ACC112 (cell line): Measurements from ENCODE around the gene SUGP1.
"Not testable (repeated sequence)": the region's sequence is repeated elsewhere in the genome, so short reads cannot be mapped to it uniquely, and the experiment has no call there.

Experiments used
- H2AFZ ChIP-seq: fragments of 200-600 bp; sonication (generic); one replicate; pipeline ENCODE4 v1.6.0; 2017; ENCODE audit warnings: antibody characterized with exemption, low read length; ENCODE audit not compliant: unreplicated experiment
- H3K27ac ChIP-seq: fragments of 200-600 bp; sonication (generic); 2 replicates; pipeline ENCODE4 v1.5.1; 2014; ENCODE audit warnings: low read depth, mild to moderate bottlenecking, antibody characterized with exemption, low read length, moderate library complexity
- H3K27me3 ChIP-seq: fragments of 200-600 bp; sonication (generic); 2 replicates; pipeline ENCODE4 v1.6.1; 2014; ENCODE audit warnings: mild to moderate bottlenecking, antibody characterized with exemption, low read length, moderate library complexity, mixed read lengths; ENCODE audit not compliant: insufficient read depth
- H3K36me3 ChIP-seq: fragments of 200-600 bp; sonication (generic); 2 replicates; pipeline ENCODE4 v1.6.1; 2016; ENCODE audit warnings: mild to moderate bottlenecking, antibody characterized with exemption, low read length, moderate library complexity, mixed read lengths; ENCODE audit not compliant: insufficient read depth
- H3K4me1 ChIP-seq: fragments of 200-600 bp; sonication (generic); one replicate; pipeline ENCODE4 v1.6.1; 2016; ENCODE audit warnings: low read length, mixed read lengths; ENCODE audit not compliant: insufficient read depth, unreplicated experiment, control insufficient read depth
- H3K4me3 ChIP-seq: fragments of 200-600 bp; sonication (generic); 2 replicates; pipeline ENCODE4 v1.5.1; 2014; ENCODE audit warnings: mild to moderate bottlenecking, low read depth, low read length
- H3K79me2 ChIP-seq: fragments of 200-600 bp; sonication (generic); one replicate; pipeline ENCODE4 v1.6.0; 2016; ENCODE audit warnings: low read length; ENCODE audit not compliant: control insufficient read depth, unreplicated experiment, insufficient read depth

The SUGP1 gene

GRCh38 chr19:19354007-19354406 lies 33.7 kb upstream of the SUGP1 start:
- Histone ChIP-seq H3K4me3 (no peak overlapping the region), H3K79me2 (no peaks in the 10 kb centered on the region), H3K27me3 (no peaks in the 10 kb centered on the region), H3K4me1 (no peaks in the 10 kb centered on the region), H2AFZ (no peak overlapping the region), H3K27ac (no peak overlapping the region), H3K36me3 (no peaks in the 10 kb centered on the region)

DNA sequence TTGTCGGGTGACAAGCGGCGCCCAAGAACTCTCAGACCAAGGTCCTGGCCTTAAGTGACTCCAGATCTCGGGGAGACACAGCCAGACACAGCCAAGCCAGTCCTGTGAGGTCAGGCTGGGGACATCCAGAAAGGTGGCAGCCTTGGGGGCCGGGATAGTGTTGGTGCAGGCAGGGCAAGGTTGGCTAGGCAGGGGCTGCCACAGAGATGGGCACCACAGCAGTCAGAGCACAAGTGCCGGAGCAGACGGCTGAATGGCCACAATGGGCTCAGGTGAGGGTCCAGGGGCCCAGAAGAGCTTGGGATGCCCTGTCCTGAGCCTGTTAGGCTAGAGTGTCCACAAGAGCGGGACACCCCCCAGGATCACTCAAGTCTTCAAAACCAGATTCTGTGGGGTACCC lies 32.5 kb upstream of the SUGP1 start:
- Histone ChIP-seq H2AFZ (no peak overlapping the region), H3K4me1 (no peaks in the 10 kb centered on the region), H3K27me3 (no peaks in the 10 kb centered on the region), H3K79me2 (no peaks in the 10 kb centered on the region), H3K27ac (no peak overlapping the region), H3K36me3 (no peaks in the 10 kb centered on the region), H3K4me3 (no peak overlapping the region)

GRCh38 chr19:19350756-19351155 lies 30.4 kb upstream of the SUGP1 start:
- not testable (repeated sequence) for H3K27ac ChIP-seq, H3K79me2 ChIP-seq, H3K4me3 ChIP-seq, H3K36me3 ChIP-seq, H3K27me3 ChIP-seq, H2AFZ ChIP-seq, H3K4me1 ChIP-seq

- Histone ChIP-seq H3K36me3 (no peaks in the 10 kb centered on the region), H2AFZ (no peak overlapping the region), H3K27me3 (no peaks in the 10 kb centered on the region), H3K4me1 (no peaks in the 10 kb centered on the region), H3K79me2 (no peaks in the 10 kb centered on the region), H3K4me3 (no peak overlapping the region), H3K27ac (no peak overlapping the region)
Measured at GRCh38 chr19:19349365-19349764, 29.1 kb upstream of the SUGP1 start.

DNA sequence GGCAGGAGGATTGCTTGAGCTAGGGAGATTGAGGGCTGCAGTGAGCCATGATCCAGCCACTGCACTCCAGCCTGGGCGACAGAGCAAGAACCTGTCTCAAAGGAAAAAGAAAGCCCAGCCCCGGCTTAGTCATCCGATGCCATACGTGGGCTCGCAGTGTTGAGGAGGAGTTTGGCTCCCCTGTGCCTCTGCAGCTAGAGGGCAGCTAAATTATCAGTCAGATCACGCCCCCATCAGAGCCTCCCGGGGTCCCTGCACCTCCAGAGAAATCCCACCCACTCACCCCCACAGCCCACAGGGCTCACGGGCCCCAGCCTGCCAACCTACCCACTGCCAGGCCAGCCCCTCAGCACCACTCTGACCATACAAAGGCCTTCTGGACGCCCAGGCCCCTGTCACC lies 28.0 kb upstream of the SUGP1 start:
- Histone ChIP-seq H3K27me3 (no peaks in the 10 kb centered on the region), H3K36me3 (no peaks in the 10 kb centered on the region), H3K79me2 (no peaks in the 10 kb centered on the region), H3K4me1 (no peaks in the 10 kb centered on the region), H2AFZ (no peak overlapping the region), H3K4me3 (no peak overlapping the region), H3K27ac (no peak overlapping the region)

DNA sequence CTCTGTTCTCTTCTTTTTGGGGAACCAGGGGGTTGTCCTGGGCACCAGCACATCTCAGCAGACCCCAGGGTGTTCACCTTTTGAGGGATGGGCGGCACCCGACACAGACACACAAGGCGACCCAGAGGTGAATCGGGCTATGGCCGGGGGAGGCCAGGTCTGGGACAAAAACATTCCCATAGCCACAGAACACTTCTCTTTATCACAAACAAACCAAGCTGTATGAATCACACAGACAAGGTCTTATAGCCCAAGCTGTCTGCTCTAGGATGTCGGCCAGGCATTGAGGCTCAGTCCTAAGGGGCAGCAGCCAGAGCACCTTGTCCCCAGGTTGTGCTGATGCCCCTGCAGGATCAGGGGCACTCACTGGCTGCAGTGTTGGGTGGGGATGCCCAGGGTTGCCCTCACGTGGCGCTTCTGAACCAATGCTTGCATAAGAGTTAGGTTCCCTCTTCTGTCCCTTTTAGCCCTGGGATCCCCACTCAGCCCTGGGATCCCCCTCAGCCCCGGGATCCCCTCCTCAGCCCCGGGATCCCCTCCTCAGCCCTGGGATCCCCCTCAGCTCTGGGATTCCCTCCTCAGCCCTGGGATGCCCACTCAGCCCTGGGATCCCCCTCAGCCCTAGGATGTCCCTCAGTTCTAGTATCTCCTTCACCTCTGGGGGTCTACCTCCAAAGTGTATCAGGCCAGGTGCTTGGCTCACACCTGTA lies 27.2 kb upstream of the SUGP1 start:
- Histone ChIP-seq H3K79me2 (no peaks in the 10 kb centered on the region), H3K4me3 (no peak overlapping the region), H3K36me3 (no peaks in the 10 kb centered on the region), H3K4me1 (no peaks in the 10 kb centered on the region), H2AFZ (no peak overlapping the region), H3K27ac (no peak overlapping the region), H3K27me3 (no peaks in the 10 kb centered on the region)

DNA sequence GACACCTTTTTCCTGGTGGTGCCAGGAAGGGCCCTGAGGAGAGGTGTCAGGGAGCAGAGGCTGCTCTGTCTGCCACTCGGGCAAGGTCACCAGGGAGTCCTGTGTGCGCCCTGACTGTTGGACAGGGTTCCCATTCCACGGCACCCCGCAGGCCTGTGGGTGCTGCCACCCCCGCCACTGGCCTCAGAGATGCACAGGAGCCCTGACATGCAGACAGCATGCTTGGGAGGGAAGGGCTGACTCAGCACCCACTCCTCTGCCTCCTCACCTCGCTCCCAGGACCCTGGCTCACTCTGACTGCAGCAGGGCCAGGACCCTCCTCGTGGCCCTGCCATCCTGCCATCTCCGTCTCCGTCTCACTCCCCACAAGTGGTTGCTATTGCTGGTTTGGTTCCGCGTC lies 25.7 kb upstream of the SUGP1 start:
- no peaks in the 10 kb centered on the region for H3K4me1 ChIP-seq
- no peaks in the 10 kb centered on the region for H3K27me3 ChIP-seq
- H3K79me2 ChIP-seq = no peaks in the 10 kb centered on the region
- no peak overlapping the region for H3K27ac ChIP-seq
- H2AFZ ChIP-seq = no peak overlapping the region
- H3K4me3 ChIP-seq = no peak overlapping the region
- no peaks in the 10 kb centered on the region for H3K36me3 ChIP-seq

GRCh38 chr19:19345232-19345631 lies 24.9 kb upstream of the SUGP1 start:
- Histone ChIP-seq H3K79me2 (no peaks in the 10 kb centered on the region), H3K36me3 (no peaks in the 10 kb centered on the region), H3K4me3 (no peak overlapping the region)

DNA sequence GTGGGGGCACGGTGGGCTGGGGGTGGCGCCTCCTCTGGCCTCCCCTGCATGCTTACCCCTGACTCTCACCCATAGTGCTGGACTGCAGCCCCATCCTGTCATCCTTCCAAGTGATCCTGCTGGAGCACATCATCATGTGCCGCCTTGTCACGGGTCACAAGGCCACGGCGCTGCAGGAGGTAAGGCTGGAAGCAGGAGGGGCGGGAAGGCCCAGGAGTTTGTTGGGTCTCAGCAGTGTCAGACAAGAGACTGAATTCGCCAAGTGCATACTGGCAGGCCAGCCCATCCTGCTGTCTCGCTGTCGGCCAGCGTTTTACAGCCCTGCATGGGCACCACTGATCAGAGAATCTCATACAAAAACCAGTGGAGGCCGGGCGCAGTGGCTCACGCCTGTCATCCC lies 23.5 kb upstream of the SUGP1 start:
- Histone ChIP-seq H3K27me3 (no peaks in the 10 kb centered on the region), H3K4me3 (no peak overlapping the region), H3K27ac (no peak overlapping the region), H3K36me3 (no peaks in the 10 kb centered on the region), H2AFZ (no peak overlapping the region), H3K79me2 (no peaks in the 10 kb centered on the region), H3K4me1 (no peaks in the 10 kb centered on the region)

More at GRCh38 chr19:19345232-19345631, 24.9 kb upstream of the SUGP1 start:
- H2AFZ ChIP-seq = no peak overlapping the region
- no peak overlapping the region for H3K27ac ChIP-seq
- no peaks in the 10 kb centered on the region for H3K4me1 ChIP-seq
- H3K27me3 ChIP-seq = no peaks in the 10 kb centered on the region

GRCh38 chr19:19343016-19343362 lies 22.7 kb upstream of the SUGP1 start:
- Histone ChIP-seq H3K27me3 (no peaks in the 10 kb centered on the region), H3K79me2 (no peaks in the 10 kb centered on the region), H3K4me1 (peaks cover 5% of the 10 kb centered on the region), H2AFZ (no peak overlapping the region), H3K36me3 (no peaks in the 10 kb centered on the region), H3K4me3 (no peak overlapping the region), H3K27ac (no peak overlapping the region)

GRCh38 chr19:19342086-19343015 lies 22.0 kb upstream of the SUGP1 start:
- H2AFZ ChIP-seq = no peak overlapping the region
- no peaks in the 10 kb centered on the region for H3K36me3 ChIP-seq
- H3K4me3 ChIP-seq = no peak overlapping the region
- no peaks in the 10 kb centered on the region for H3K79me2 ChIP-seq
- no peaks in the 10 kb centered on the region for H3K27me3 ChIP-seq
- H3K27ac ChIP-seq = no peak overlapping the region
- H3K4me1 ChIP-seq = peaks cover 11% of the 10 kb centered on the region
